GM21529 (cell line): Measurements from ENCODE around the gene TCHP.

Experiments used
- ATAC-seq: cut with Tn5 transposase; IDR thresholded peaks from one replicate; pipeline ENCODE4 v1.9.1; 2021; ENCODE audit not compliant: unreplicated experiment

The TCHP gene

DNA sequence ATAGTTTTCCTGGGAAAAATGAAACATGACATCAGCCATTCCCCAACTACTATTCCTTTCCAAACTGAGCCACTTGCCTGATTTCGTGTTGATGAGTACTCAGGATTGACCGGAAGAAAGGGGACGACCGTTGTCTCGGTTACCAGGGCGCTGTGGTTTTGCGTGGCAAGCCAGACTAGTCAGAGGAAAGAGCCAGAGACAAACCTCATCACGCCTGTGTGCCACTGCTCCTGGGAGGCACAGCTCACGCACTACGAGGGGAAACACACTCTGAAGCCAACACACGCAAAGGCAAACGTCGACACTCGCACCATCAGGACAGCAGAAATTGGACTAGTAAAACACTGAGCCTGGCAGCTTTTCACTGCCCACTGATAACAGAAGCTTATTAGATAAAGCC lies 61.1 kb downstream of the TCHP start:
- ATAC-seq: no peak

- ATAC-seq: no peak
These were observed 61.5 kb downstream of the TCHP start for GRCh38 chr12:109961612-109962011.

- ATAC-seq: no peak
These were observed 62.3 kb downstream of the TCHP start for GRCh38 chr12:109962398-109962797.

DNA sequence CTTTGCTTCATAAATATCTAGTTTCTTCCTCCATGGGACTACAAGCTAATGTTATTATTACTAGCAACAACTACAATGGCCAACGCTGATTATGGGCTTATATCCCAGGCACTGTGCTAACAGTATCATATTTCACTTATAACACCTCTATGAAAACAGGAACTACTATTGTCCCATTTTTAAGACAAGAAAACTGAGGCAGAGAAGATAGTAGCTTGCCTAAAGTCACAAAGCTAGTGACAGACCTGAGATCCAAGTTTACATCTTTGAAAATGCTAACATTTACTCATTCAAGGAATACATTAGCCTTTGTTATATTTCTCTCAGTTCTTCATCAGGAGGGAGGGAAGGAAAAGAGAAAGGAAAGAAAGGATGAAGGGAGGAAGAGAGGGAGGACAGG lies 63.3 kb downstream of the TCHP start:
- ATAC-seq: no peak

GRCh38 chr12:109963743-109964429 lies 63.8 kb downstream of the TCHP start:
- ATAC-seq: no peak

- no peak for ATAC-seq
These were observed 66.5 kb downstream of the TCHP start for GRCh38 chr12:109966546-109966945.

- no peak for ATAC-seq
These were observed 67.4 kb downstream of the TCHP start for GRCh38 chr12:109967383-109968031.
